Tibial nerve (tissue), 3 donors: ENCODE results near the gene CPEB1.

Experiments
- CTCF ChIP-seq, 5 experiments: fragments of 200-600 bp in 3 of 5; fragments of 450-650 bp in 2 of 5; sonication (generic) in 3 of 5; IDR thresholded peaks; one replicate each; pipeline ENCODE4 v1.5.1; 2016 to 2019; ENCODE audit warnings: antibody characterized with exemption in 5 of 5, mild to moderate bottlenecking in 3 of 5, moderate library complexity in 2 of 5
- POLR2A ChIP-seq, 2 donors: fragments of 450-650 bp; IDR thresholded peaks; one replicate each; pipeline ENCODE4 v1.6.1; 2017; ENCODE audit warnings: antibody characterized with exemption in 2 of 2, mild to moderate bottlenecking in 2 of 2, moderate library complexity in 2 of 2

DNA sequence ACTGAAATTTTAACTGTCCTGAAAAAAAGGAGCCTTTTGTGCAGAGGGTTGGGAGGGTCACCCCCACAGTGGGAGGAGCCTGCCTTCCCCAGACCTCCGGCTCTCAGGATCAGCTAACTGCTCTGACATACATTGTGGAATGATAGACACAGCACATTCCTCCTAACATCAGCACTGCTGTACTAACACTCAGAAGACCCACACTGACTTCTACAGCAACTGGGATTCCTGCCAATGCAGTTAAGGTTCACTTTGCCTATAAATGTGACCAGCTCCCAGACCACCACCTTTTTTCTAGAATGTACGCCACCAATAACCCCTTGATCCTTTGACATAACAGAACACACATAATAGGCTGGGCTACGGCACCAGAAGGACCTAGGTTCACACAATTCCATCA lies 3.2 kb downstream of the CPEB1 start:
- TF ChIP-seq CTCF (IDR thresholded peaks at IDR 0.05) = no peak
- no peak for TF ChIP-seq POLR2A (IDR thresholded peaks at IDR 0.05)
